ENCODE results near the gene ITGA1. TPM values are rescaled to one million over a fixed set of nuclear protein-coding genes. Genes with fewer than 3 reads are reported as not detected.

Gene ITGA1
- total RNA-seq, 1 donor from 2014 or later, result 10.0 TPM

GRCh38 chr5:52802974-52803336 lies 15.2 kb downstream of the ITGA1 start:
- peak overlapping the region; percentile 28 for H3K4me3 ChIP-seq (ENCODE audit: low read depth, low read length)
- no peaks in the 10 kb centered on the region for H3K36me3 ChIP-seq (ENCODE audit: control insufficient read depth, insufficient read depth, low read length)
- DNase-seq (ENCODE audit: low read depth), result no peak
- H3K27me3 ChIP-seq (ENCODE audit: control insufficient read depth, insufficient read depth, low read length), result no peaks in the 10 kb centered on the region
- TF ChIP-seq, protein P1, sequence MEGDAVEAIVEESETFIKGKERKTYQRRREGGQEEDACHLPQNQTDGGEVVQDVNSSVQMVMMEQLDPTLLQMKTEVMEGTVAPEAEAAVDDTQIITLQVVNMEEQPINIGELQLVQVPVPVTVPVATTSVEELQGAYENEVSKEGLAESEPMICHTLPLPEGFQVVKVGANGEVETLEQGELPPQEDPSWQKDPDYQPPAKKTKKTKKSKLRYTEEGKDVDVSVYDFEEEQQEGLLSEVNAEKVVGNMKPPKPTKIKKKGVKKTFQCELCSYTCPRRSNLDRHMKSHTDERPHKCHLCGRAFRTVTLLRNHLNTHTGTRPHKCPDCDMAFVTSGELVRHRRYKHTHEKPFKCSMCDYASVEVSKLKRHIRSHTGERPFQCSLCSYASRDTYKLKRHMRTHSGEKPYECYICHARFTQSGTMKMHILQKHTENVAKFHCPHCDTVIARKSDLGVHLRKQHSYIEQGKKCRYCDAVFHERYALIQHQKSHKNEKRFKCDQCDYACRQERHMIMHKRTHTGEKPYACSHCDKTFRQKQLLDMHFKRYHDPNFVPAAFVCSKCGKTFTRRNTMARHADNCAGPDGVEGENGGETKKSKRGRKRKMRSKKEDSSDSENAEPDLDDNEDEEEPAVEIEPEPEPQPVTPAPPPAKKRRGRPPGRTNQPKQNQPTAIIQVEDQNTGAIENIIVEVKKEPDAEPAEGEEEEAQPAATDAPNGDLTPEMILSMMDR (IDR thresholded peaks at IDR 0.05; ENCODE audit: insufficient read depth, low read length, poor library complexity, severe bottlenecking), result no peak

DNA sequence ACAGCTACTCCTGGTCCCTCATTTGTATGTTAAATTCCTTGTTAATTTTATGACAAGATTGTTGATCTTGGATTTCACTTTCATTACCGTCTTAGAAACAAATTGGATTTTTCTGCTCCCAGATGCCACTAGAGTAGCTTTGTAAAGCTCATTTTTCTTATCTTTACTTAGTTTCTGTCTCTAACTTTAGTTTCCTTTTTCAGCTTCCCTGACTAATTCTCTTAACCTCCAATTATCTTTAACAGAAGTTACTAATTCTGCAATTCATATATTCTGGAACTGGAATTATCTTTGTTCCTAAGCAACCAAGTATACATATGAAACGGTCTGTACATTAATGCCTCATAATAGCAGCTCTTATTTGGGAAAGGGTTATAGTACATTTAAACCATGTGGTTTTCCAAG lies 16.7 kb downstream of the ITGA1 start:
- DNase-seq (ENCODE audit: low read depth), result no peak
- Histone ChIP-seq H3K4me3 (ENCODE audit: low read depth, low read length) (no peak overlapping the region), H3K27me3 (ENCODE audit: control insufficient read depth, insufficient read depth, low read length) (no peaks in the 10 kb centered on the region), H3K36me3 (ENCODE audit: control insufficient read depth, insufficient read depth, low read length) (no peaks in the 10 kb centered on the region)
- TF ChIP-seq, protein P1 (IDR thresholded peaks at IDR 0.05; ENCODE audit: insufficient read depth, low read length, poor library complexity, severe bottlenecking), result no peak

DNA sequence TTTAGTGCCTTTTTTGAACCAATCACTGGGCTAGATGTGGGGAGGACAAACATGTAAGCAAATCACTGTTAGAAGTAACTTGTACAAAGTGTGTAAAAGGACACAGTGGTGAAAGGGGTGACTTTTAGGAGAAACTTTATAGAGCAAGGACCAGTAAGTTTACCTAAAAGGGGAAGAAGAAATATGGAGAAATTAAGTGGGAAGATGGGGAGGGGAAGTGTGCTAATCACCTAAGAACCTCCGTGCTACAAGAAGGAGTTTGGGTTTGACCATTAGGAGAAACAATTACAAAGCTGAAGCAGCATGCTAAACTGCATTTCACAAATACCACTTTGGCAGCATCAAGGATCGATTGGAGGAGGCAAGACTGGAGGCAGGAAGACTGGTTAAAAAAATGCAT lies 17.3 kb downstream of the ITGA1 start:
- H3K27me3 ChIP-seq (ENCODE audit: control insufficient read depth, insufficient read depth, low read length), result no peaks in the 10 kb centered on the region
- TF ChIP-seq, protein P1 (IDR thresholded peaks at IDR 0.05; ENCODE audit: insufficient read depth, low read length, poor library complexity, severe bottlenecking), result no peak
- DNase-seq (ENCODE audit: low read depth), result no peak
- H3K36me3 ChIP-seq (ENCODE audit: control insufficient read depth, insufficient read depth, low read length), result no peaks in the 10 kb centered on the region
- no peak overlapping the region for H3K4me3 ChIP-seq (ENCODE audit: low read depth, low read length)

- DNase-seq (ENCODE audit: low read depth), result no peak
- no peaks in the 10 kb centered on the region for H3K27me3 ChIP-seq (ENCODE audit: control insufficient read depth, insufficient read depth, low read length)
- no peak overlapping the region for H3K4me3 ChIP-seq (ENCODE audit: low read depth, low read length)
- H3K36me3 ChIP-seq (ENCODE audit: control insufficient read depth, insufficient read depth, low read length), result no peaks in the 10 kb centered on the region
- TF ChIP-seq, protein P1 (IDR thresholded peaks at IDR 0.05; ENCODE audit: insufficient read depth, low read length, poor library complexity, severe bottlenecking), result no peak
These were observed 17.9 kb downstream of the ITGA1 start for GRCh38 chr5:52805615-52806014.

DNA sequence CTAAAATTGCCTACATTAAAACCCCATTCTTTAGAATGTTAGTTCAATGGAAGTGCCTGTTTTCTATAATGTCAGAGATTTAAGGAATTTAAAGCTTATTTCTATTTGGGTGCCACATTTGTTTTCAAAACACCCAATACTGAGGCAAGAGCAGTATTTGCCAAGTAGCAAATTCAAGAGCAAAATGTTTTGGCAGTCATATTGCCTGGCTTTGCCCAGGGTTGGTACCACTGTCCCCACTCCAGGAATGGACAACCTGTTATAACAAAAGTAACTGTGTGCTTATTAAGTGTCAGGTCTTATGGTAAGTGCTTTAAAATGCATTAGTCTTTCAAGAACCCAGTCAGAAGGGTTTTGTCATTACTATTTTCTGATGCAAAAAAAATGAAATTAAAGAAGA lies 19.3 kb downstream of the ITGA1 start:
- TF ChIP-seq, protein P1 (IDR thresholded peaks at IDR 0.05; ENCODE audit: insufficient read depth, low read length, poor library complexity, severe bottlenecking), result no peak
- Histone ChIP-seq H3K4me3 (ENCODE audit: low read depth, low read length) (no peak overlapping the region), H3K36me3 (ENCODE audit: control insufficient read depth, insufficient read depth, low read length) (no peaks in the 10 kb centered on the region), H3K27me3 (ENCODE audit: control insufficient read depth, insufficient read depth, low read length) (no peaks in the 10 kb centered on the region)
- DNase-seq (ENCODE audit: low read depth), result no peak

DNA sequence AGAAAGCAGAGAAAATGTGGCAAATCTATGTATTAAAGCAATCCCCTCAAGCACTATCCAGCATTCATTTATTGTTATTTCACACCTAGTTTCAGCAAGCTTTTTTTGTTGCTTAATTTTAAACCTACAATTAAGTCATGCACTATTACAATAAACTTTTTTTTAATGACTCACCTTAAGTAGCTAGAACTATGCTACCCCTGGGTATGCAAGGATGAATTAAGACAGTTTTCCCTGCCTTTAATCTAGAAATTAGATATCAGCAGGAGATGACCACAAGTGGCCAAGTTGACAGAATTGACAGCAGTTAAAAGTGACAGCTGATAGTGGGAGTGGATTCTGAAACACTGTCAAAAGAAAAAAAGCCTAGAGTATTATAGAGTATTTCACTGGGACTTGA lies 20.0 kb downstream of the ITGA1 start:
- DNase-seq (ENCODE audit: low read depth), result no peak
- Histone ChIP-seq H3K36me3 (ENCODE audit: control insufficient read depth, insufficient read depth, low read length) (no peaks in the 10 kb centered on the region), H3K27me3 (ENCODE audit: control insufficient read depth, insufficient read depth, low read length) (no peaks in the 10 kb centered on the region), H3K4me3 (ENCODE audit: low read depth, low read length) (no peak overlapping the region)
- TF ChIP-seq, protein P1 (IDR thresholded peaks at IDR 0.05; ENCODE audit: insufficient read depth, low read length, poor library complexity, severe bottlenecking), result no peak
